WERI-Rb-1 (cell line): ENCODE measurements around the gene MGAT5.

Experiments
- DNase-seq: peaks from one replicate; pipeline ENCODE4 v3.0.0-alpha.2; 2020
- H3K27ac ChIP-seq: fragments of 250-450 bp; sonication (Bioruptor Pico); 2 replicates; pipeline ENCODE4 v1.5.1; 2020; ENCODE audit warnings: mild to moderate bottlenecking, moderate library complexity
- H3K27me3 ChIP-seq: fragments of 250-450 bp; sonication (Bioruptor Pico); 2 replicates; pipeline ENCODE4 v1.5.1; 2021; ENCODE audit warnings: mild to moderate bottlenecking, low read depth, moderate library complexity; ENCODE audit not compliant: insufficient read depth, severe bottlenecking
- H3K36me3 ChIP-seq: fragments of 250-450 bp; sonication (Bioruptor Pico); 2 replicates; pipeline ENCODE4 v1.5.1; 2020; ENCODE audit warnings: mild to moderate bottlenecking, moderate library complexity
- H3K4me3 ChIP-seq: 2 replicates; pipeline ENCODE4 v1.5.1; 2011; ENCODE audit warnings: low read depth, mild to moderate bottlenecking, control low read depth, low read length
- H3K9me3 ChIP-seq: fragments of 250-450 bp; sonication (Bioruptor Pico); 2 replicates; pipeline ENCODE4 v1.5.1; 2021; ENCODE audit warnings: mild to moderate bottlenecking, moderate library complexity; ENCODE audit not compliant: severe bottlenecking
- CTCF ChIP-seq: IDR thresholded peaks from 2 replicates; pipeline ENCODE4 v1.5.1; 2011; ENCODE audit warnings: low read depth, mild to moderate bottlenecking, control low read depth, inconsistent platforms, low read length

Gene MGAT5

GRCh38 chr2:134458950-134459349 is 205.1 kb downstream of the MGAT5 start:
- TF ChIP-seq CTCF = no peak
- H3K27ac ChIP-seq = no peak overlapping the region

DNA sequence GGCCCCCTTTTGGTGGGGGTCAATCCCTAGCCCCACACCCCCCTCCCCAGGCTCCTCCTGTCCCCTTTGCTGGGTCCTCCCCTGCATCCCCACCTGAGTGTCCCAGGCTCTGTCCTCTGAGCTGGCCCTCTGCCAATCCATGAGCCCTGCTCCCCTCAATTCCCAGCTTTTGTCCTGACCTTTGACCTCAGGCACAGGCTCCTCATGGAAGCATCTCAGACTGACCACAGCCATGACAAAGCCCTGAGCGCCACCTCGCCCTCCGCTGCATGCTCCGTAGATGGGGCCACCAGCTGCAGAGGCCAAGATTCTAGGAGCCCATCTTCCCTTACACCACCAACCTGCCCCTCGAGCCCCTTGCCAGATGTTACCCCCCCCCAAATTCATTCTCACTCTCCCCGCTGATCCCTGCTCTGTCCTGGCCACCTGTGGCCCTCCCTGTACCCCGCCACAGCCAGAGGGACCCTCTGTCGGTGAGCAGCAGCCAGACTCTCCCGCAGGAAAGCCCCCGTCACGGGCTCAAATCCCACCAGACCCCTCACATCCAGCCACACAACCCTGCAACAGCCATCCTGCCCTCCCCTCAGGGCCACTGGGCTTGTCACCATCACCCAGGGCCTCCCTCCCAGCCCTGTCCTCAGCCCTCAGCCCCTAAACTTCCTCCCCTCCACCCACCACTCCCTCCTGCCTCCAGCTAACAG is 206.0 kb downstream of the MGAT5 start:
- H3K36me3 ChIP-seq = no peaks in the 10 kb centered on the region
- TF ChIP-seq CTCF = no peak
- H3K4me3 ChIP-seq = no peak overlapping the region
- DNase-seq = no peak
- H3K27ac ChIP-seq = no peak overlapping the region; the same call in 1 of the 2 replicates
- H3K27me3 ChIP-seq = no peaks in the 10 kb centered on the region
- H3K9me3 ChIP-seq = no peaks in the 10 kb centered on the region

More at GRCh38 chr2:134458950-134459349, 205.1 kb downstream of the MGAT5 start:
- DNase-seq = no peak
- no peaks in the 10 kb centered on the region for H3K27me3 ChIP-seq
- no peaks in the 10 kb centered on the region for H3K36me3 ChIP-seq
- no peak overlapping the region for H3K4me3 ChIP-seq
- H3K9me3 ChIP-seq = no peaks in the 10 kb centered on the region

DNA sequence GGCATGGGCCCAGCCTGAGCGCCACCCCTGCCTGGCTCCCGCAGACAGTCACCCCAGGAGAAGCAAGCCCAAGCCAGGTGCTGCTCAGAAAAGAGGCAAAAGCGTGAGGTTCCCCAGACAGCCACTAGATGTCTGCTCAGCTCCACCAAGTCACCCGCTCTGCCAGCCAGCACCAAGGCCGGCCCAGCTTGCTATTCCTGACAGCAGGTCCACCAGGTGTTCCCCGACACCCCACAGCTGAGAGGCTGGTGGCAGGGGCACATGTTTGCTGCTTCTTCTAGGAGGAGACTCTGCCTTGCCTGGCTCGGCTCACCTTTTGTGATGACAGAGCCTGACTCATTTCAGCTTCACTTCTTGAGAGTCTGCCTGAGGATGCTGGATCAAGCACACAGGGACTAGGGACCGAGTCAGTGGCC is 206.7 kb downstream of the MGAT5 start:
- Histone ChIP-seq H3K36me3 (no peaks in the 10 kb centered on the region), H3K27me3 (no peaks in the 10 kb centered on the region), H3K9me3 (no peaks in the 10 kb centered on the region), H3K27ac (no peak overlapping the region; the same call in 1 of the 2 replicates), H3K4me3 (no peak overlapping the region)
- peak; percentile 85 for DNase-seq
- peak; percentile 98 for TF ChIP-seq CTCF

- TF ChIP-seq CTCF = no peak
- Histone ChIP-seq H3K27me3 (no peaks in the 10 kb centered on the region), H3K9me3 (no peaks in the 10 kb centered on the region), H3K36me3 (no peaks in the 10 kb centered on the region), H3K4me3 (no peak overlapping the region), H3K27ac (no peak overlapping the region)
- no peak for DNase-seq
These were observed 207.6 kb downstream of the MGAT5 start for GRCh38 chr2:134461511-134461910.

GRCh38 chr2:134462275-134462674 is 208.4 kb downstream of the MGAT5 start:
- H3K27ac ChIP-seq = no peak overlapping the region
- no peak for DNase-seq
- no peak for TF ChIP-seq CTCF

More at GRCh38 chr2:134462275-134462674, 208.4 kb downstream of the MGAT5 start:
- Histone ChIP-seq H3K4me3 (no peak overlapping the region), H3K27me3 (no peaks in the 10 kb centered on the region), H3K9me3 (no peaks in the 10 kb centered on the region), H3K36me3 (no peaks in the 10 kb centered on the region)
